ENCODE data around the gene KIF17. TPM values are rescaled to one million over a fixed set of nuclear protein-coding genes. Genes with fewer than 3 reads are reported as not detected.

Gene KIF17
- polyA plus RNA-seq, 5 donors = 5.5 to 12.1 (median 8.4) TPM

- no peak for DNase-seq
Measured at GRCh38 chr1:20711285-20712214, 6.3 kb downstream of the KIF17 start.

GRCh38 chr1:20710469-20711284 is 7.1 kb downstream of the KIF17 start:
- no peak for DNase-seq

GRCh38 chr1:20709868-20710267 is 7.9 kb downstream of the KIF17 start:
- DNase-seq = no peak

GRCh38 chr1:20708891-20709290 is 8.9 kb downstream of the KIF17 start:
- DNase-seq = no peak

GRCh38 chr1:20708057-20708456 is 9.8 kb downstream of the KIF17 start:
- no peak for DNase-seq

- no peak for DNase-seq
Measured at GRCh38 chr1:20706841-20707240, 11.0 kb downstream of the KIF17 start.

- no peak for DNase-seq
Measured at GRCh38 chr1:20705203-20705755, 12.5 kb downstream of the KIF17 start.

GRCh38 chr1:20704390-20705202 is 13.2 kb downstream of the KIF17 start:
- DNase-seq = no peak

- no peak for DNase-seq
Measured at GRCh38 chr1:20703124-20703756, 14.6 kb downstream of the KIF17 start.

- no peak for DNase-seq
Measured at GRCh38 chr1:20702416-20702815, 15.4 kb downstream of the KIF17 start.

GRCh38 chr1:20701847-20702246 is 16.0 kb downstream of the KIF17 start:
- DNase-seq = no peak

GRCh38 chr1:20701446-20701845 is 16.4 kb downstream of the KIF17 start:
- no peak for DNase-seq

- DNase-seq = no peak
Measured at GRCh38 chr1:20700636-20701215, 17.1 kb downstream of the KIF17 start.

- DNase-seq = no peak
Measured at GRCh38 chr1:20699558-20699957, 18.2 kb downstream of the KIF17 start.

GRCh38 chr1:20698195-20698910 is 19.5 kb downstream of the KIF17 start:
- DNase-seq = no peak

GRCh38 chr1:20697563-20697962 is 20.2 kb downstream of the KIF17 start:
- DNase-seq = no peak

- peak; percentile 80 to 81 for DNase-seq
Measured at GRCh38 chr1:20696397-20697333, 21.1 kb downstream of the KIF17 start.

- DNase-seq = no peak
Measured at GRCh38 chr1:20695515-20695914, 22.3 kb downstream of the KIF17 start.

GRCh38 chr1:20693623-20694022 is 24.2 kb downstream of the KIF17 start:
- DNase-seq = no peak

All from right lung (tissue), 5 donors.